Naive B cell (primary cell): ENCODE data around the gene VRK2. TPM values are rescaled to one million over a fixed set of nuclear protein-coding genes. Genes with fewer than 3 reads are reported as not detected.
"Not testable (repeated sequence)": the region's sequence is repeated elsewhere in the genome, so short reads cannot be mapped to it uniquely, and the experiment has no call there.

Experiments used
- ATAC-seq, 2 donors: fragments of 150-1000 bp; cut with Tn5 transposase; 2 replicates each; pipeline ENCODE4 v1.10.0; 2021; ENCODE audit warnings: low read depth in 2 of 2, mild to moderate bottlenecking in 2 of 2, moderate library complexity in 2 of 2
- DNase-seq: peaks from one replicate; pipeline ENCODE4 v3.0.0; 2022
- H3K27ac Mint-ChIP-seq, 6 donors: one replicate each; pipeline ENCODE4 v1.8.0; 2020 to 2022; ENCODE audit warnings: mild to moderate bottlenecking in 6 of 6, mixed read lengths in 6 of 6, moderate library complexity in 5 of 6, inconsistent platforms in 2 of 6
- H3K27me3 Mint-ChIP-seq, 3 donors: one replicate each; pipeline ENCODE4 v1.8.0; 2021 to 2022; ENCODE audit warnings: mixed read lengths in 3 of 3, mild to moderate bottlenecking in 1 of 3
- H3K36me3 Mint-ChIP-seq, 2 donors: one replicate each; pipeline ENCODE4 v1.8.0; 2020 to 2022; ENCODE audit warnings: mixed read lengths in 2 of 2, inconsistent platforms in 1 of 2, mild to moderate bottlenecking in 1 of 2
- H3K4me1 Mint-ChIP-seq, 3 donors: one replicate each; pipeline ENCODE4 v1.8.0; 2020 to 2022; ENCODE audit warnings: mixed read lengths in 3 of 3, inconsistent platforms in 1 of 3, mild to moderate bottlenecking in 1 of 3, moderate library complexity in 1 of 3
- H3K4me3 Mint-ChIP-seq, 8 donors: one replicate each; pipeline ENCODE4 v1.8.0; 2020 to 2022; ENCODE audit warnings: mild to moderate bottlenecking in 8 of 8, mixed read lengths in 8 of 8, moderate library complexity in 8 of 8, inconsistent platforms in 2 of 8
- H3K9me3 Mint-ChIP-seq, 7 donors: one replicate each; pipeline ENCODE4 v1.8.0; 2020 to 2022; ENCODE audit warnings: mixed read lengths in 7 of 7, mild to moderate bottlenecking in 5 of 7, inconsistent platforms in 2 of 7, moderate library complexity in 1 of 7
- polyA plus RNA-seq, 6 donors: library from polyadenylated mRNA; unstranded; fragments of 300-500 nt; fragmentation: Illumina TruSeq; gene quantifications; one replicate each; pipeline ENCODE4 v1.2.3, GENCODE V29; 2021; ENCODE audit warnings: low read depth in 6 of 6

The VRK2 gene
- polyA plus RNA-seq, 6 donors from 2014 or later, result 34.3 to 47.0 (median 41.2) TPM

GRCh38 chr2:58057707-58058530 lies 11.3 kb downstream of the VRK2 start:
- H3K4me3 Mint-ChIP-seq, result no peak overlapping the region

GRCh38 chr2:58063641-58064040 lies 17.0 kb downstream of the VRK2 start:
- Mint-ChIP-seq H3K27ac (peak overlapping the region in 3 of 6 donors; percentile 50 to 64 (median 57)), H3K27me3 (no peaks in the 10 kb centered on the region)

More at GRCh38 chr2:58057707-58058530, 11.3 kb downstream of the VRK2 start:
- H3K36me3 Mint-ChIP-seq, result peaks cover 0 to 9% of the 10 kb centered on the region in 2 donors
- ATAC-seq (no peak), DNase-seq (no peak)
- peaks cover 9 to 22% (median 10%) of the 10 kb centered on the region in 3 donors for H3K4me1 Mint-ChIP-seq
- H3K9me3 Mint-ChIP-seq, result no peaks in the 10 kb centered on the region
- H3K27ac Mint-ChIP-seq, result peak overlapping the region in 2 of 6 donors; percentile 21 to 56
- H3K27me3 Mint-ChIP-seq, result no peaks in the 10 kb centered on the region

GRCh38 chr2:58064086-58064485 lies 17.5 kb downstream of the VRK2 start:
- Mint-ChIP-seq H3K9me3 (peaks cover 0 to 11% (median 7%) of the 10 kb centered on the region in 7 donors), H3K27me3 (no peaks in the 10 kb centered on the region), H3K36me3 (peaks cover 11 to 14% of the 10 kb centered on the region in 2 donors), H3K4me3 (no peak overlapping the region), H3K4me1 (peaks cover 16 to 26% (median 24%) of the 10 kb centered on the region in 3 donors), H3K27ac (peak overlapping the region in 4 of 6 donors; percentile 43 to 64 (median 54))
- no peak for DNase-seq
- no peak for ATAC-seq

More at GRCh38 chr2:58063641-58064040, 17.0 kb downstream of the VRK2 start:
- no peak for DNase-seq
- Mint-ChIP-seq H3K9me3 (peaks cover 0 to 6% (median 5%) of the 10 kb centered on the region in 7 donors), H3K4me3 (no peak overlapping the region), H3K4me1 (peaks cover 16 to 26% (median 24%) of the 10 kb centered on the region in 3 donors), H3K36me3 (peaks cover 6 to 10% of the 10 kb centered on the region in 2 donors)
- no peak for ATAC-seq

GRCh38 chr2:58065248-58065647 lies 18.6 kb downstream of the VRK2 start:
- Mint-ChIP-seq H3K27ac (no peak overlapping the region), H3K27me3 (no peaks in the 10 kb centered on the region), H3K4me1 (peaks cover 13 to 27% (median 23%) of the 10 kb centered on the region in 3 donors), H3K9me3 (peaks cover 0 to 12% (median 7%) of the 10 kb centered on the region in 7 donors), H3K36me3 (peaks cover 15 to 19% of the 10 kb centered on the region in 2 donors), H3K4me3 (no peak overlapping the region)
- ATAC-seq (no peak), DNase-seq (no peak)

GRCh38 chr2:58067001-58067400 lies 20.4 kb downstream of the VRK2 start:
- Mint-ChIP-seq H3K27ac (peak overlapping the region in 2 of 6 donors; percentile 34), H3K36me3 (peaks cover 15 to 19% of the 10 kb centered on the region in 2 donors), H3K4me3 (peak overlapping the region in 1 of 8 donors; percentile 29), H3K4me1 (peaks cover 17 to 35% (median 33%) of the 10 kb centered on the region in 3 donors), H3K27me3 (no peaks in the 10 kb centered on the region), H3K9me3 (peaks cover 0 to 12% (median 7%) of the 10 kb centered on the region in 7 donors)
- no peak for DNase-seq
- ATAC-seq, result no peak

GRCh38 chr2:58070765-58071164 lies 24.2 kb downstream of the VRK2 start:
- no peak for DNase-seq
- H3K36me3 Mint-ChIP-seq, result peaks cover 19 to 37% of the 10 kb centered on the region in 2 donors
- H3K4me3 Mint-ChIP-seq, result no peak overlapping the region
- no peak for ATAC-seq
- H3K27me3 Mint-ChIP-seq, result no peaks in the 10 kb centered on the region
- H3K4me1 Mint-ChIP-seq, result peaks cover 24 to 35% (median 34%) of the 10 kb centered on the region in 3 donors
- H3K9me3 Mint-ChIP-seq, result peaks cover 2 to 12% (median 7%) of the 10 kb centered on the region in 7 donors
- H3K27ac Mint-ChIP-seq, result peak overlapping the region in 1 of 6 donors; percentile 54

GRCh38 chr2:58072102-58072501 lies 25.5 kb downstream of the VRK2 start:
- H3K9me3 Mint-ChIP-seq, result peaks cover 2 to 12% (median 7%) of the 10 kb centered on the region in 7 donors
- DNase-seq (no peak), ATAC-seq (no peak)
- no peak overlapping the region for H3K4me3 Mint-ChIP-seq
- peaks cover 18 to 27% (median 24%) of the 10 kb centered on the region in 3 donors for H3K4me1 Mint-ChIP-seq
- no peaks in the 10 kb centered on the region for H3K27me3 Mint-ChIP-seq
- H3K36me3 Mint-ChIP-seq, result peaks cover 19 to 38% of the 10 kb centered on the region in 2 donors
- H3K27ac Mint-ChIP-seq, result peak overlapping the region; percentile 10 to 71 (median 41)

GRCh38 chr2:58073008-58073407 lies 26.4 kb downstream of the VRK2 start:
- H3K36me3 Mint-ChIP-seq, result peaks cover 21 to 43% of the 10 kb centered on the region in 2 donors
- no peak for DNase-seq
- H3K27me3 Mint-ChIP-seq, result no peaks in the 10 kb centered on the region
- no peak overlapping the region for H3K4me3 Mint-ChIP-seq
- peaks cover 20 to 34% (median 26%) of the 10 kb centered on the region in 3 donors for H3K4me1 Mint-ChIP-seq
- no peak overlapping the region for H3K27ac Mint-ChIP-seq
- H3K9me3 Mint-ChIP-seq, result peaks cover 2 to 12% (median 7%) of the 10 kb centered on the region in 7 donors
- ATAC-seq, result no peak

- no peak for DNase-seq
- H3K36me3 Mint-ChIP-seq, result peaks cover 14 to 36% of the 10 kb centered on the region in 2 donors
- H3K4me3 Mint-ChIP-seq, result no peak overlapping the region
- no peak for ATAC-seq
- peaks cover 16 to 39% (median 30%) of the 10 kb centered on the region in 3 donors for H3K4me1 Mint-ChIP-seq
- H3K27me3 Mint-ChIP-seq, result no peaks in the 10 kb centered on the region
- peaks cover 0 to 6% (median 2%) of the 10 kb centered on the region in 7 donors for H3K9me3 Mint-ChIP-seq
- H3K27ac Mint-ChIP-seq, result peak overlapping the region in 1 of 6 donors; percentile 79
Observed at GRCh38 chr2:58073751-58074150, 27.1 kb downstream of the VRK2 start.

- no peak for DNase-seq
- peaks cover 0 to 4% (median 0%) of the 10 kb centered on the region in 7 donors for H3K9me3 Mint-ChIP-seq
- H3K4me1 Mint-ChIP-seq, result peaks cover 3 to 12% (median 9%) of the 10 kb centered on the region in 3 donors
- ATAC-seq, result no peak
- peaks cover 6 to 13% of the 10 kb centered on the region in 2 donors for H3K36me3 Mint-ChIP-seq
- no peak overlapping the region for H3K4me3 Mint-ChIP-seq
- H3K27ac Mint-ChIP-seq, result no peak overlapping the region
- H3K27me3 Mint-ChIP-seq, result no peaks in the 10 kb centered on the region
Observed at GRCh38 chr2:58081000-58081399, 34.4 kb downstream of the VRK2 start.

GRCh38 chr2:58089081-58089480 lies 42.5 kb downstream of the VRK2 start:
- DNase-seq (no peak), ATAC-seq (no peak)
- Mint-ChIP-seq H3K4me3 (no peak overlapping the region), H3K27ac (peak overlapping the region in 1 of 6 donors; percentile 27), H3K27me3 (no peaks in the 10 kb centered on the region), H3K36me3 (peaks cover 0 to 59% of the 10 kb centered on the region in 2 donors), H3K4me1 (peaks cover 2 to 6% (median 5%) of the 10 kb centered on the region in 3 donors), H3K9me3 (peaks cover 0 to 7% (median 4%) of the 10 kb centered on the region in 7 donors)

- H3K4me1 Mint-ChIP-seq, DNase-seq, H3K27me3 Mint-ChIP-seq, H3K4me3 Mint-ChIP-seq, ATAC-seq: not testable (repeated sequence)
- Mint-ChIP-seq H3K27ac (peak overlapping the region in 2 of 6 donors; percentile 80 to 94), H3K36me3 (peaks cover 0 to 56% of the 10 kb centered on the region in 2 donors), H3K9me3 (peaks cover 0 to 23% (median 6%) of the 10 kb centered on the region in 7 donors)
Observed at GRCh38 chr2:58092772-58093171, 46.2 kb downstream of the VRK2 start.

GRCh38 chr2:58097025-58097424 lies 50.4 kb downstream of the VRK2 start:
- Mint-ChIP-seq H3K27ac (peak overlapping the region in 1 of 6 donors; percentile 44), H3K4me3 (no peak overlapping the region), H3K36me3 (peaks cover 7 to 33% of the 10 kb centered on the region in 2 donors), H3K4me1 (peaks cover 0 to 5% (median 4%) of the 10 kb centered on the region in 3 donors), H3K27me3 (no peaks in the 10 kb centered on the region), H3K9me3 (peaks cover 0 to 23% (median 6%) of the 10 kb centered on the region in 7 donors)
- ATAC-seq (no peak), DNase-seq (no peak)
